Neural cell (in vitro differentiated cells): ENCODE data around the gene NDUFV2. TPM values are rescaled to one million over a fixed set of nuclear protein-coding genes. Genes with fewer than 3 reads are reported as not detected.

Experiments
- H2AFZ ChIP-seq: fragments of 200-600, 300-800 bp; sonication (generic), shearing (Covaris generic); 2 replicates; pipeline ENCODE4 v1.6.0; 2014; ENCODE audit warnings: low read depth, mild to moderate bottlenecking, antibody characterized with exemption, low read length, moderate library complexity
- H3F3A ChIP-seq: fragments of 200-600 bp; shearing (Covaris generic); 2 replicates; pipeline ENCODE4 v1.6.1; 2016; ENCODE audit warnings: mild to moderate bottlenecking, moderate library complexity, mixed read lengths, antibody characterized with exemption, low read length; ENCODE audit not compliant: insufficient read depth, poor library complexity, severe bottlenecking
- H3K27ac ChIP-seq: fragments of 200-600, 300-800 bp; sonication (generic), shearing (Covaris generic); 2 replicates; pipeline ENCODE4 v1.5.1; 2014; ENCODE audit warnings: mild to moderate bottlenecking, low read length, moderate library complexity
- H3K27me3 ChIP-seq: fragments of 300-800, 200-600 bp; sonication (generic), shearing (Covaris generic); 2 replicates; pipeline ENCODE4 v1.6.0; 2014; ENCODE audit warnings: mild to moderate bottlenecking, low read depth, low read length, moderate library complexity; ENCODE audit not compliant: insufficient read depth
- H3K36me3 ChIP-seq: fragments of 300-800, 200-600 bp; sonication (generic), shearing (Covaris generic); 2 replicates; pipeline ENCODE4 v1.5.1; 2014; ENCODE audit warnings: mild to moderate bottlenecking, antibody characterized with exemption, low read length, moderate library complexity; ENCODE audit not compliant: insufficient read depth
- H3K4me2 ChIP-seq: fragments of 300-800, 200-600 bp; sonication (generic), shearing (Covaris generic); 2 replicates; pipeline ENCODE4 v1.6.0; 2014; ENCODE audit warnings: mild to moderate bottlenecking, low read length
- H3K4me3 ChIP-seq: fragments of 300-800, 200-600 bp; sonication (generic), shearing (Covaris generic); 2 replicates; pipeline ENCODE4 v1.5.1; 2014; ENCODE audit warnings: mild to moderate bottlenecking, low read length, moderate library complexity
- H3K79me2 ChIP-seq: fragments of 200-600 bp; shearing (Covaris generic); replicated peaks from 2 replicates; pipeline ENCODE4 v1.6.0; 2014; ENCODE audit warnings: mild to moderate bottlenecking, low read length, moderate library complexity; ENCODE audit not compliant: insufficient read depth
- H3K9ac ChIP-seq: fragments of 300-800, 200-600 bp; sonication (generic), shearing (Covaris generic); 2 replicates; pipeline ENCODE4 v1.6.1; 2016; ENCODE audit warnings: mild to moderate bottlenecking, low read length, mixed read lengths
- H3K9me2 ChIP-seq: fragments of 200-600 bp; shearing (Covaris generic); 2 replicates; pipeline ENCODE4 v1.6.1; 2016; ENCODE audit warnings: mild to moderate bottlenecking, low read length, mixed read lengths; ENCODE audit not compliant: insufficient read depth
- H3K9me3 ChIP-seq: fragments of 200-600, 300-800 bp; sonication (generic), shearing (Covaris generic); 2 replicates; pipeline ENCODE4 v1.6.1; 2016; ENCODE audit warnings: mild to moderate bottlenecking, mixed run types, low read length, moderate library complexity, mixed read lengths
- H4K20me1 ChIP-seq: fragments of 200-600 bp; shearing (Covaris generic); 2 replicates; pipeline ENCODE4 v1.6.1; 2016; ENCODE audit warnings: mild to moderate bottlenecking, mixed run types; ENCODE audit not compliant: insufficient read depth
- EP300 ChIP-seq: fragments of 450-650 bp; conservative IDR thresholded peaks from 2 replicates; pipeline ENCODE4 v1.6.1; 2014; ENCODE audit warnings: antibody characterized with exemption, mild to moderate bottlenecking, moderate library complexity; ENCODE audit not compliant: poor library complexity, severe bottlenecking
- EZH2 ChIP-seq: fragments of 200-600, 300-800 bp; shearing (Covaris generic), sonication (generic); IDR thresholded peaks from 2 replicates; pipeline ENCODE4 v1.6.1; 2014; ENCODE audit warnings: antibody characterized with exemption, low read length, borderline replicate concordance, mild to moderate bottlenecking; ENCODE audit not compliant: insufficient read depth, poor library complexity, severe bottlenecking
- MXI1 ChIP-seq: fragments of 450-650 bp; conservative IDR thresholded peaks from 2 replicates; pipeline ENCODE4 v1.6.1; 2014; ENCODE audit warnings: antibody characterized with exemption, mild to moderate bottlenecking; ENCODE audit not compliant: poor library complexity, severe bottlenecking
- POLR2AphosphoS5 ChIP-seq: IDR thresholded peaks from 2 replicates; pipeline ENCODE4 v1.6.1; 2012
- RAD21 ChIP-seq: fragments of 450-650 bp; conservative IDR thresholded peaks from 2 replicates; pipeline ENCODE4 v1.6.1; 2014; ENCODE audit warnings: antibody characterized with exemption, mild to moderate bottlenecking, moderate library complexity
- SMC3 ChIP-seq: fragments of 450-650 bp; conservative IDR thresholded peaks from 2 replicates; pipeline ENCODE4 v1.6.1; 2014; ENCODE audit warnings: antibody characterized with exemption, mild to moderate bottlenecking, moderate library complexity; ENCODE audit not compliant: poor library complexity
- TAF1 ChIP-seq: IDR thresholded peaks from 2 replicates; pipeline ENCODE4 v1.6.1; 2012; ENCODE audit warnings: low read depth
- polyA plus RNA-seq: library from polyadenylated mRNA; depleted of rRNA; stranded (reverse); fragments of >200 nt; gene quantifications from 2 replicates; pipeline ENCODE4 v1.2.3, GENCODE V29; 2014
- TF ChIP-seq, protein P1 (sequence below): fragments of 450-650 bp; IDR thresholded peaks from 2 replicates; pipeline ENCODE4 v1.5.1; 2014; ENCODE audit warnings: antibody characterized with exemption, mild to moderate bottlenecking, moderate library complexity; ENCODE audit not compliant: poor library complexity, severe bottlenecking
- TF ChIP-seq, protein P2 (sequence below): IDR thresholded peaks from 2 replicates; pipeline ENCODE4 v1.6.1; 2012; ENCODE audit warnings: borderline replicate concordance

Gene NDUFV2
- polyA plus RNA-seq, 1 donor from 2014 or later: 285 TPM

DNA sequence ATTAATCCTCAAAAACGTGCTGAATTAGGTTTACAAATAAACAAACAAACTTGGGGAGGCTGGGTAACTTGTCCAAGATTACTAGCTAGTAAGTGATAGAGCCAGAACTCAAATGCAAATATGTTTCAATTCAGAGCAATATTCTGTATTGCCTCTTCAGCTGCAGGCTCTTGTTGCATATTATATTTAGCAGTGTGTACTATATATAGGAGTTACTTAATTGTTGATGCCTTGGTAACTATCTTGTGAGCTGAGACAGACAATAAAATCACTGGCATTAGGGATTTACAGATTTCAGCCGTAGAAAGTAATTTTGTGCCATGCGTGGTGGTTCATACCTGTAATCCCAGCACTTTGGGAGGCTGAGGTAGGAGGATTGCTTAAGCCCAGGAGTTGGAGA lies 23.8 kb downstream of the NDUFV2 start:
- Histone ChIP-seq H4K20me1 (no peaks in the 10 kb centered on the region), H3K9me3 (no peaks in the 10 kb centered on the region), H3K9ac (no peak overlapping the region), H3K4me3 (no peak overlapping the region), H3F3A (no peaks in the 10 kb centered on the region), H2AFZ (no peak overlapping the region), H3K27ac (no peak overlapping the region), H3K79me2 (no peaks in the 10 kb centered on the region), H3K27me3 (no peaks in the 10 kb centered on the region), H3K4me2 (no peak overlapping the region), H3K36me3 (peaks cover 5% of the 10 kb centered on the region), H3K9me2 (no peaks in the 10 kb centered on the region)
- no peak for TF ChIP-seq RAD21

DNA sequence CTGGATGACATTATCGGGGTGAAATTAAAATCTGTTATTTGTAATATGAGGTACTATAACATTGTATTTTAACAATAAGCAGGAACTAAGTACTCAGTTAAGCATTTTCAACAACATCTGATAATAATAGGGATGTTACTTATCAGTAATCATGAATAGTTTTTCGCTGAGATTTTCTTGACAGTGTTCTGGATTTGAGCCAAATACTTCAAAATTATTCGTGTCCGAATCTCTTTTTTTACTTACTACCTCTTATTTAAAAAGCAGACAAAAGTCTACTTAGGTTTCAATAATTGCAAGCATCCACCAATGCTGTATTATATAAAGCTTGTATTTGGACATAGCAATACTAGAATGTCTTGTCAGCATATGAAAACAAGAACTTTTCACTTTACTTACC lies 27.7 kb downstream of the NDUFV2 start:
- Histone ChIP-seq H3F3A (no peaks in the 10 kb centered on the region), H3K9me2 (no peaks in the 10 kb centered on the region), H4K20me1 (no peaks in the 10 kb centered on the region), H3K4me2 (no peak overlapping the region), H3K9me3 (no peaks in the 10 kb centered on the region), H3K9ac (no peak overlapping the region), H3K79me2 (peaks cover 19% of the 10 kb centered on the region), H3K36me3 (peaks cover 5% of the 10 kb centered on the region), H3K27ac (no peak overlapping the region), H2AFZ (no peak overlapping the region), H3K27me3 (no peaks in the 10 kb centered on the region), H3K4me3 (no peak overlapping the region)
- TF ChIP-seq, protein P1, sequence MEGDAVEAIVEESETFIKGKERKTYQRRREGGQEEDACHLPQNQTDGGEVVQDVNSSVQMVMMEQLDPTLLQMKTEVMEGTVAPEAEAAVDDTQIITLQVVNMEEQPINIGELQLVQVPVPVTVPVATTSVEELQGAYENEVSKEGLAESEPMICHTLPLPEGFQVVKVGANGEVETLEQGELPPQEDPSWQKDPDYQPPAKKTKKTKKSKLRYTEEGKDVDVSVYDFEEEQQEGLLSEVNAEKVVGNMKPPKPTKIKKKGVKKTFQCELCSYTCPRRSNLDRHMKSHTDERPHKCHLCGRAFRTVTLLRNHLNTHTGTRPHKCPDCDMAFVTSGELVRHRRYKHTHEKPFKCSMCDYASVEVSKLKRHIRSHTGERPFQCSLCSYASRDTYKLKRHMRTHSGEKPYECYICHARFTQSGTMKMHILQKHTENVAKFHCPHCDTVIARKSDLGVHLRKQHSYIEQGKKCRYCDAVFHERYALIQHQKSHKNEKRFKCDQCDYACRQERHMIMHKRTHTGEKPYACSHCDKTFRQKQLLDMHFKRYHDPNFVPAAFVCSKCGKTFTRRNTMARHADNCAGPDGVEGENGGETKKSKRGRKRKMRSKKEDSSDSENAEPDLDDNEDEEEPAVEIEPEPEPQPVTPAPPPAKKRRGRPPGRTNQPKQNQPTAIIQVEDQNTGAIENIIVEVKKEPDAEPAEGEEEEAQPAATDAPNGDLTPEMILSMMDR: no peak
- TF ChIP-seq EZH2 (no peak), MXI1 (no peak), EP300 (no peak), RAD21 (no peak), POLR2AphosphoS5 (no peak), TAF1 (no peak), SMC3 (no peak)
- TF ChIP-seq, protein P2, sequence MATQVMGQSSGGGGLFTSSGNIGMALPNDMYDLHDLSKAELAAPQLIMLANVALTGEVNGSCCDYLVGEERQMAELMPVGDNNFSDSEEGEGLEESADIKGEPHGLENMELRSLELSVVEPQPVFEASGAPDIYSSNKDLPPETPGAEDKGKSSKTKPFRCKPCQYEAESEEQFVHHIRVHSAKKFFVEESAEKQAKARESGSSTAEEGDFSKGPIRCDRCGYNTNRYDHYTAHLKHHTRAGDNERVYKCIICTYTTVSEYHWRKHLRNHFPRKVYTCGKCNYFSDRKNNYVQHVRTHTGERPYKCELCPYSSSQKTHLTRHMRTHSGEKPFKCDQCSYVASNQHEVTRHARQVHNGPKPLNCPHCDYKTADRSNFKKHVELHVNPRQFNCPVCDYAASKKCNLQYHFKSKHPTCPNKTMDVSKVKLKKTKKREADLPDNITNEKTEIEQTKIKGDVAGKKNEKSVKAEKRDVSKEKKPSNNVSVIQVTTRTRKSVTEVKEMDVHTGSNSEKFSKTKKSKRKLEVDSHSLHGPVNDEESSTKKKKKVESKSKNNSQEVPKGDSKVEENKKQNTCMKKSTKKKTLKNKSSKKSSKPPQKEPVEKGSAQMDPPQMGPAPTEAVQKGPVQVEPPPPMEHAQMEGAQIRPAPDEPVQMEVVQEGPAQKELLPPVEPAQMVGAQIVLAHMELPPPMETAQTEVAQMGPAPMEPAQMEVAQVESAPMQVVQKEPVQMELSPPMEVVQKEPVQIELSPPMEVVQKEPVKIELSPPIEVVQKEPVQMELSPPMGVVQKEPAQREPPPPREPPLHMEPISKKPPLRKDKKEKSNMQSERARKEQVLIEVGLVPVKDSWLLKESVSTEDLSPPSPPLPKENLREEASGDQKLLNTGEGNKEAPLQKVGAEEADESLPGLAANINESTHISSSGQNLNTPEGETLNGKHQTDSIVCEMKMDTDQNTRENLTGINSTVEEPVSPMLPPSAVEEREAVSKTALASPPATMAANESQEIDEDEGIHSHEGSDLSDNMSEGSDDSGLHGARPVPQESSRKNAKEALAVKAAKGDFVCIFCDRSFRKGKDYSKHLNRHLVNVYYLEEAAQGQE: no peak

DNA sequence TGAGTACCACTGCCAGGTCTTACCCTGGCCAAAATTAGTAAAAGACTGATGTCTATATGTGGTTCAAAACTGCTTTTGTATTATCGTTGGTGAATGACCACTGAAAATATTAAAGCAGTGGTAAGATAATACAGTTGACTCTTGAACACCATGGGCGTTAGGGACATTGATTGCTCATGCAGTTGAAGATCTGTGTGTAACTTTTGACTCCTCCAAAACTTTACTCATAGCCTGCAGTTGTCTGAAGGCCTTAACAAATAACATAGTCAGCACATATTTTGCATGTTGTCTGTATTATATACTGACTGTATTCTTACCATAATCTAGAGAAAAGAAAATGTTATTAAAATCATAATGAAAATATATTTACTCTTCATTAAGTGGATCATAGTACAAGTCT lies 28.3 kb downstream of the NDUFV2 start:
- H3K9me3 ChIP-seq: no peaks in the 10 kb centered on the region
- TF ChIP-seq SMC3: no peak
- no peak for TF ChIP-seq POLR2AphosphoS5
- TF ChIP-seq, protein P2: no peak
- TF ChIP-seq EP300: no peak
- TF ChIP-seq, protein P1: no peak
- no peak for TF ChIP-seq RAD21
- no peak for TF ChIP-seq TAF1
- no peak for TF ChIP-seq MXI1
- TF ChIP-seq EZH2: no peak
- no peaks in the 10 kb centered on the region for H3F3A ChIP-seq
- H3K4me2 ChIP-seq: no peak overlapping the region
- H3K27me3 ChIP-seq: no peaks in the 10 kb centered on the region
- H3K9ac ChIP-seq: no peak overlapping the region
- H3K27ac ChIP-seq: no peak overlapping the region
- H3K4me3 ChIP-seq: no peak overlapping the region
- H4K20me1 ChIP-seq: no peaks in the 10 kb centered on the region
- H3K36me3 ChIP-seq: peaks cover 5% of the 10 kb centered on the region
- H2AFZ ChIP-seq: no peak overlapping the region
- H3K79me2 ChIP-seq: peaks cover 25% of the 10 kb centered on the region
- H3K9me2 ChIP-seq: no peaks in the 10 kb centered on the region
